Stimulated activated naive CD4-positive, alpha-beta T cell (primary cell): ENCODE measurements around the gene HIVEP2.

Experiments used
- DNase-seq, 6 experiments: peaks; one replicate each; lab custom pipeline; 2025; lab: John Stamatoyannopoulos, UW

The HIVEP2 gene

GRCh38 chr6:142857796-142858555, 87.0 kb downstream of the HIVEP2 start:
- peak; percentile 29 to 74 (median 50) for DNase-seq

DNA sequence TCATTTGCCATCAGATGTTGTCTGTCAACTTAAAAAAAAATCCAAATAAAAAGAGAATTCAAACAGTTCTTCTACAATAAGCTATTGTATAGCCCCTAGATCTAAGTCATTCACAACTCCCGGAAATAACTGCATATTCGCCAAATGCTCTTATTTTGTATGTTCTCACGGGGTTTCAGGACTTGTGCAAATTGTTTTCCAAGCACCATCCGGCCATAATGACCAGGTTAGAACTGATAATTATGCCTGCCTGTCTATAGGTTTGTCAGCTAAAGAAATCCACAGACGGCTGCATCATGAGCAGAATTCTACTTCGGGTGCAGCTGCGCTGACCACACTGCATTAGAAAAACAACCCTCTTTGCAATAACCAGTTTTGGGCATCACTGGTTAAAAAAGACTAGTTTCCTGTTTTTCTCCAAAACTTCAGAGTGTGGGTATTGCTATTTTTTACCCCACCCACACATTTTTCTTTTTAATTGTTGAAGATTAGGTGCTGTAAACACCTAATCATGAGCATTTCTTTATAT, 87.7 kb downstream of the HIVEP2 start:
- peak in 4 of 6 experiments; percentile 25 to 79 (median 70) for DNase-seq

- peak in 3 of 6 experiments; percentile 15 to 79 (median 75) for DNase-seq
These were observed 88.2 kb downstream of the HIVEP2 start for GRCh38 chr6:142856624-142857232.

- peak in 3 of 6 experiments; percentile 46 to 61 (median 56) for DNase-seq
These were observed 88.9 kb downstream of the HIVEP2 start for GRCh38 chr6:142855893-142856623.

GRCh38 chr6:142854589-142855488, 90.1 kb downstream of the HIVEP2 start:
- DNase-seq = no peak

GRCh38 chr6:142853244-142854180, 91.5 kb downstream of the HIVEP2 start:
- no peak for DNase-seq

GRCh38 chr6:142851601-142852000, 93.4 kb downstream of the HIVEP2 start:
- DNase-seq = no peak

DNA sequence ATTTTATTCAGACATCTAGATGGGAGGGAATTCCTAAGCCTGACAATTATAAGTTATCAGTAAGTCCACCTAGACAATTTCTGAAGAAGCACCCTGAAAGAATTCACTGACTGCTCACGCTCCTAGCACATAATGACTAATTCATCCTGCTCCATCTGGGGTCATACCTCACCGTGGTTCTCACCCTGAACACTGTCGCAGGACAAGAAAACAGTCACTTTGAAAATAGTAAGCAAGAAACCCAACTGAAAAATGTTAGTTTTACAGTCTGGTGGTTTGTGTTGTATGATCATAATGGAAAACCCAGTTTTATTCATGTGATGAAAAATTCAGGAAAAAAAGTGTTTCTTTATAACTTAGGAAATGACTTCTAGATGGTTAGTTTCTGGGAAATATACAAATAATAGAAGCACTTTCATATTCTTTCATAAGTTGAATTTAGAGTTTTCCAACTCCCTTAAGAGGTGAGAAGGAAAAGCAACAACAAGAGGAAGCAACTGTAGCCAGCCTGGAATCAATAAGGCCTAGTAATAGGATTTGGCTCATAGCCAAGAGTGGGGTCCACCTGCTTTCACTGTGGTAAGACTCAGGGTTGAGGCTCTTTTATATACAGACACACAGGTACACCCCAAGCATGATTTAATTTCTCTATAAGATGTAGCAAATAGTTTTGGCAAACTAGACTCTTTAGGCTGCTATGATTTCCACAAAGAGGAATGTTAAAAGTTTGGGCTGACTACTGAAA, 94.1 kb downstream of the HIVEP2 start:
- DNase-seq = no peak

- DNase-seq = no peak
These were observed 96.0 kb downstream of the HIVEP2 start for GRCh38 chr6:142848976-142849375.

- no peak for DNase-seq
These were observed 96.8 kb downstream of the HIVEP2 start for GRCh38 chr6:142848156-142848555.

- DNase-seq = no peak
These were observed 98.1 kb downstream of the HIVEP2 start for GRCh38 chr6:142846883-142847287.

DNA sequence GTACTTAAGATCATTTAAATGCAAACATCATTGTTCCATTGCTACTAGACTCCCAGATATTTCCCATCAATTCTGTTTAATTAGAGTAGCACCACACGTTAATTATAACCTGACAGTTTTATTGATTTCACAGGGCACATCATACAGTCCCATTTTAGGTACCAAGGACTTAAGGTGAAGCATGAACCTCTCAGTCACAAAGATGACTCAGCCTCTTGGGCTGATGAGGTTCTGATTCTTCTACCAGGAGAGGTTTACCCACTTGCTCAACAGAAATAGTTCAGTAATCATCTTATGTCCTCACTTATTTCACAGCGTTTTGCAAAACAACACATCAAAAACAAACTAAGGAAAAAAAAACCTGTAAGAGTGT, 98.5 kb downstream of the HIVEP2 start:
- no peak for DNase-seq

DNA sequence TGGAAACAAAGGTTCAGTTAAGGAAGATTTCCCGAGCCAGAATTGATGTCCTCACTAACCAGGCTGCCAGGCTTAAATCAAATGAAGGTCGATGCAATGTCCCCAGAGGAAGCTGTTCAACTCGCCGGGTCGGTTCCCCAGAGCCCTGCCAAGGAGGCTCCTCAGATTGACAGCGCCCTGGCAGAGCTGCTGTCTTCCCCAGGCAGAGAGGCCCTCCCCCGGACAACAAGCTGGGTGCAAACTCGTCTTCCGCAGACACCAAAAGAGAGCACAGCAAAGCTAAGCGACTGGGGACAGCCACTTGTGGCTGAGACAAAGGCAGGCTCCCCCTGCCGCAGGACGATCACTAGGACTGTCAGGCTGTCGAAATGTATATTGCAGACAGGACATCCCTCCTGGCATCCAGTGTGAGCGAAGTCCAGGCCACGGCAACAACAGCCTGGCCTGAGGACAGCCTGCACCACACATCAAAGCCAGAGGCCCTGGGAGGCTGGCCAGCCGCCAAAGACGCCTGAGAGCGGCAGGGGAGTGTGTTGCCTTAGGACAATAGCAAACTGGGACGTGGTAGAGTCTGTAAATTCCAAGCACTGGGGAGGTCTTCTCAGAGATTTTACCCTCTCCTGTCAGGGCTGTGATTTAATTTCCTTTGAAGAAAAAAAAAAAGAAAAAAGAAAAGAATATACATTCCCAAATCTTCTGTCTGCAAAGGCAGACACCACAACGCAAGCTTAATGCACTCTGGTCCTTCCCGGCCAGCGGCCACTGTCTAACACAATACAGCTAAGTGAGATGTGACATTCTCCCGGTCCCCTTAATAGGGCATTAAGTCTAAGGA, 99.1 kb downstream of the HIVEP2 start:
- DNase-seq = peak; percentile 44 to 62 (median 56)

DNA sequence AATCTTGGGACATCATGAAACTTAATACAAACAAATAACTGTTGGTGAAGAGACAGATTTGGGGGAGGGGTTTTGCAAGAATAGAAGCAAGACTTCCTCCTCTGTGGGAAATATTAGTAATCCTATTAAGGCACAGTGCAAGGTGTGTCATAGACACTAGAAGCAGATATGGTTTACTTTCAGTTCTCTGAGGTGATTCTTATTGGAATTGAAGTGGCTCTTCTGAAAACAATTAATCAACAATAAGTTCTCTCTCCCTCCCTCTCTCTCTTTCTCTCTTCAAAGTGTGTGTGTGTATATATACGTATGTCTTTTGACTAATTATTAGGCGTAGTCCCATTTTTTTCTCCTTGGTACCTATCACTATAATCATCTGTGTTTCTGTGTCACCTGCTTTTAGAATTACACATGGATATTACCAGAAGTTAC, 99.8 kb downstream of the HIVEP2 start:
- DNase-seq = peak in 1 of 6 experiments; percentile 38

- no peak for DNase-seq
These were observed 100.8 kb downstream of the HIVEP2 start for GRCh38 chr6:142844065-142844755.

DNA sequence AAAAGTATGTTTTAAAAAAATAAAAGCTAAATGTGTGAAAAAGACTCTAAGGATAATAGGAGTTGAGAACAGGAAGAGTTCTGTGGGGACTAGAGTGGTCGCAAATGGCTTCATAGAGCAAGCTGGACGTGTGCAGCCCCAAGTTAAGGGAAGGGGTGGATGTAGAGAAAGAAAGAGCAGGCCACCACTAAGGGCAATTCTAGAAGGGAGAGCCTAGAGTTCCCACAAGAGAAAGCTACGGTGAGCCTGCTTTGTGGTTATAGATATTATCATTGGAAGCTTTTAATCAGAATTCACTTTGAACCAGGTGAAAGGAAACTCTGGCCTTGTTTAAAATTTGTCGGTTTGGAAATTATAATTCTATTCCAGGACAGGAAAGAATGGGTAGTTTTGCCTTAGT, 101.6 kb downstream of the HIVEP2 start:
- DNase-seq = no peak

- peak in 4 of 6 experiments; percentile 36 to 52 (median 42) for DNase-seq
These were observed 102.3 kb downstream of the HIVEP2 start for GRCh38 chr6:142842418-142843261.
